ENCODE results near the gene TSHZ3.

The TSHZ3 gene

GRCh38 chr19:31233295-31233800, 115.9 kb downstream of the TSHZ3 start:
- H4K20me1 ChIP-seq (ENCODE audit: insufficient read depth, low read length, poor library complexity, severe bottlenecking): no peaks in the 10 kb centered on the region
- H3K79me2 ChIP-seq (ENCODE audit: insufficient read depth, low read length): no peaks in the 10 kb centered on the region
- TF ChIP-seq CTCF (conservative IDR thresholded peaks at IDR 0.05; ENCODE audit: low read length): no peak
- no peak for TF ChIP-seq EZH2phosphoT487 (IDR thresholded peaks at IDR 0.05; ENCODE audit: borderline replicate concordance)
- no peak overlapping the region for H3K4me2 ChIP-seq (ENCODE audit: low read depth, low read length, poor library complexity, severe bottlenecking)
- H3F3A ChIP-seq (ENCODE audit: low read depth): no peaks in the 10 kb centered on the region
- H3K27me3 ChIP-seq (ENCODE audit: insufficient read depth, low read length, poor library complexity, severe bottlenecking): no peaks in the 10 kb centered on the region
- no peak overlapping the region for H3K4me3 ChIP-seq (ENCODE audit: low read length, poor library complexity, severe bottlenecking)
- no peaks in the 10 kb centered on the region for H3K36me3 ChIP-seq (ENCODE audit: insufficient read depth, low read length)
- H3K9me3 ChIP-seq (ENCODE audit: insufficient read depth, low read depth, low read length): no peaks in the 10 kb centered on the region
- no peaks in the 10 kb centered on the region for H3K4me1 ChIP-seq (ENCODE audit: insufficient read depth, low read length, poor library complexity, severe bottlenecking)
- no peak overlapping the region for H2AFZ ChIP-seq (ENCODE audit: low read length)
- no peaks in the 10 kb centered on the region for H3K9me2 ChIP-seq (replicated peaks; ENCODE audit: low read depth, low read length)
- H3K9ac ChIP-seq (ENCODE audit: low read depth, low read length, poor library complexity, severe bottlenecking): no peak overlapping the region

GRCh38 chr19:31232871-31233270, 116.4 kb downstream of the TSHZ3 start:
- TF ChIP-seq CTCF (conservative IDR thresholded peaks at IDR 0.05; ENCODE audit: low read length): no peak
- no peak for TF ChIP-seq EZH2phosphoT487 (IDR thresholded peaks at IDR 0.05; ENCODE audit: borderline replicate concordance)
- H3K27me3 ChIP-seq (ENCODE audit: insufficient read depth, low read length, poor library complexity, severe bottlenecking): no peaks in the 10 kb centered on the region
- no peaks in the 10 kb centered on the region for H3F3A ChIP-seq (ENCODE audit: low read depth)
- H3K9me3 ChIP-seq (ENCODE audit: insufficient read depth, low read depth, low read length): no peaks in the 10 kb centered on the region
- no peak overlapping the region for H3K4me2 ChIP-seq (ENCODE audit: low read depth, low read length, poor library complexity, severe bottlenecking)
- H3K36me3 ChIP-seq (ENCODE audit: insufficient read depth, low read length): no peaks in the 10 kb centered on the region
- no peaks in the 10 kb centered on the region for H3K4me1 ChIP-seq (ENCODE audit: insufficient read depth, low read length, poor library complexity, severe bottlenecking)
- H4K20me1 ChIP-seq (ENCODE audit: insufficient read depth, low read length, poor library complexity, severe bottlenecking): no peaks in the 10 kb centered on the region
- H2AFZ ChIP-seq (ENCODE audit: low read length): no peak overlapping the region
- H3K9ac ChIP-seq (ENCODE audit: low read depth, low read length, poor library complexity, severe bottlenecking): no peak overlapping the region
- no peaks in the 10 kb centered on the region for H3K79me2 ChIP-seq (ENCODE audit: insufficient read depth, low read length)
- no peak overlapping the region for H3K4me3 ChIP-seq (ENCODE audit: low read length, poor library complexity, severe bottlenecking)
- H3K9me2 ChIP-seq (replicated peaks; ENCODE audit: low read depth, low read length): no peaks in the 10 kb centered on the region

- Histone ChIP-seq H3K9me3 (ENCODE audit: insufficient read depth, low read depth, low read length) (no peaks in the 10 kb centered on the region), H3K27me3 (ENCODE audit: insufficient read depth, low read length, poor library complexity, severe bottlenecking) (no peaks in the 10 kb centered on the region), H3F3A (ENCODE audit: low read depth) (no peaks in the 10 kb centered on the region), H3K9me2 (replicated peaks; ENCODE audit: low read depth, low read length) (no peaks in the 10 kb centered on the region), H3K79me2 (ENCODE audit: insufficient read depth, low read length) (no peaks in the 10 kb centered on the region), H3K9ac (ENCODE audit: low read depth, low read length, poor library complexity, severe bottlenecking) (no peak overlapping the region), H3K4me2 (ENCODE audit: low read depth, low read length, poor library complexity, severe bottlenecking) (no peak overlapping the region), H4K20me1 (ENCODE audit: insufficient read depth, low read length, poor library complexity, severe bottlenecking) (no peaks in the 10 kb centered on the region), H2AFZ (ENCODE audit: low read length) (no peak overlapping the region), H3K4me3 (ENCODE audit: low read length, poor library complexity, severe bottlenecking) (no peak overlapping the region), H3K4me1 (ENCODE audit: insufficient read depth, low read length, poor library complexity, severe bottlenecking) (no peaks in the 10 kb centered on the region), H3K36me3 (ENCODE audit: insufficient read depth, low read length) (no peaks in the 10 kb centered on the region)
- TF ChIP-seq CTCF (conservative IDR thresholded peaks at IDR 0.05; ENCODE audit: low read length) (no peak), EZH2phosphoT487 (IDR thresholded peaks at IDR 0.05; ENCODE audit: borderline replicate concordance) (no peak)
These were observed 117.1 kb downstream of the TSHZ3 start for GRCh38 chr19:31232180-31232579.

Data from Loucy (cell line).